Smooth muscle cell (in vitro differentiated cells): ENCODE measurements around the gene EDIL3. TPM values are rescaled to one million over a fixed set of nuclear protein-coding genes. Genes with fewer than 3 reads are reported as not detected.

Source experiments
- DNase-seq: peaks from one replicate; lab custom pipeline; 2025; ENCODE audit not compliant: unreplicated experiment; lab: John Stamatoyannopoulos, UW
- H2AFZ ChIP-seq: fragments of 200-600 bp; sonication (generic); 2 replicates; pipeline ENCODE4 v1.6.0; 2016; ENCODE audit warnings: antibody characterized with exemption, low read depth, mild to moderate bottlenecking
- H3F3A ChIP-seq: fragments of 200-600 bp; sonication (generic); 2 replicates; pipeline ENCODE4 v1.6.0; 2017; ENCODE audit warnings: antibody characterized with exemption, low read depth
- H3K27ac ChIP-seq: fragments of 200-600 bp; sonication (generic); 2 replicates; pipeline ENCODE4 v1.5.1; 2016; ENCODE audit warnings: low read depth, mild to moderate bottlenecking
- H3K27me3 ChIP-seq: fragments of 200-600 bp; sonication (generic); 2 replicates; pipeline ENCODE4 v1.6.1; 2016; ENCODE audit warnings: low read depth, mild to moderate bottlenecking
- H3K36me3 ChIP-seq: fragments of 200-600 bp; sonication (generic); 2 replicates; pipeline ENCODE4 v1.5.1; 2016; ENCODE audit warnings: low read depth
- H3K4me1 ChIP-seq: fragments of 200-600 bp; sonication (generic); 2 replicates; pipeline ENCODE4 v1.5.1; 2016; ENCODE audit warnings: low read depth
- H3K4me2 ChIP-seq: fragments of 200-600 bp; sonication (generic); 2 replicates; pipeline ENCODE4 v1.6.0; 2016; ENCODE audit warnings: mild to moderate bottlenecking
- H3K4me3 ChIP-seq: fragments of 200-600 bp; sonication (generic); 2 replicates; pipeline ENCODE4 v1.5.1; 2016; ENCODE audit warnings: mild to moderate bottlenecking
- H3K79me2 ChIP-seq: fragments of 200-600 bp; sonication (generic); 2 replicates; pipeline ENCODE4 v1.6.0; 2016; ENCODE audit warnings: low read depth, mild to moderate bottlenecking
- H3K9ac ChIP-seq: fragments of 200-600 bp; sonication (generic); 2 replicates; pipeline ENCODE4 v1.6.0; 2016; ENCODE audit warnings: low read depth
- H3K9me3 ChIP-seq: fragments of 200-600 bp; sonication (generic); replicated peaks from 2 replicates; pipeline ENCODE4 v1.5.1; 2016; ENCODE audit warnings: low read depth
- H4K20me1 ChIP-seq: fragments of 200-600 bp; sonication (generic); 2 replicates; pipeline ENCODE4 v1.6.0; 2016; ENCODE audit warnings: low read depth
- WGBS: methylation state at CpG from one replicate; pipeline ENCODE4 v1.1.7; 2016; ENCODE audit warnings: low lambda C conversion rate; 5-methylcytosine and 5-hydroxymethylcytosine counted together
- polyA plus RNA-seq: library from polyadenylated mRNA; unstranded; fragments of >200 nt; fragmentation: Nextera tagmentation; extraction: Ambion mirVana; gene quantifications from 2 replicates; pipeline ENCODE4 v1.2.1, GENCODE V29; 2016
- total RNA-seq: library from RNA; depleted of rRNA; stranded (reverse); fragments of >200 nt; gene quantifications from 2 replicates; pipeline ENCODE4 v1.2.3, GENCODE V29; 2014
- TF ChIP-seq, protein P1 (sequence below): fragments of 200-600 bp; sonication (generic); IDR thresholded peaks from 2 replicates; pipeline ENCODE4 v1.5.1; 2017; ENCODE audit warnings: borderline replicate concordance, mild to moderate bottlenecking, antibody characterized with exemption; ENCODE audit not compliant: insufficient read depth, poor library complexity, severe bottlenecking

The EDIL3 gene
- total and polyA plus RNA-seq, 2 experiments from 2014 or later, result 98.4 to 119 TPM

DNA sequence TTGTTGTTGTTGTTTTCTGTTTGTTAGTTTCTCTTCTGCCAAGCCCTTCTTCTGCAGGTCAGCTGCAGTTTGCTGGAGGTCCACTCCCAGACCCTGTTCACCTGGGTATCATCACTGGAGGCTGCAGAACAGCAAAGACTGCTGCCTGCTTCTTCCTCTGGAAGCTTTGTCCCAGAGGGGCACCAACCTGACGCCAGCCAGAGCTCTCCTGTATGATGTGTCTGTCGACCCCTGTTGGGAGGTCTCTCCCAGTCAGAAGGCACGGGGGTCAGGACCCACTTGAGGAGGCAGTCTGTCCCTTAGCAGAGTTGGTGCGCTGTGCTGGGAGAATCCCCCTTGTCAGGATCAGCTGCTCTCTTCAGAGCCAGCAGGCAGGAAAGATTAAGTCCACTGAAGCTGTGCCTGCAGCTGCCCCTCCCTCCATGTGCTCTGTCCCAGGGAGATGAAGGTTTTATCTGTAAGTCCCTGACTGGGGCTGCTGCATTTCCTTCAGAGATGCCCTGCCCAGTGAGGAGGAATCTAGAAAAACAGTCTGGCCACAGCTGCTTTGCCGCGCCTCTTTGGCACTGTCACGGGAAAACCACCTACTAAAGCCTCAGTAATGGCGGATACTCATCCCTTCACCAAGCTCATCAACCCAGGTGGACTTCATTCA lies 299.2 kb downstream of the EDIL3 start:
- no peak overlapping the region for H3K4me2 ChIP-seq
- no peaks in the 10 kb centered on the region for H3F3A ChIP-seq
- no peak overlapping the region for H3K27ac ChIP-seq
- no peak for DNase-seq
- H3K27me3 ChIP-seq, result no peaks in the 10 kb centered on the region
- H3K4me3 ChIP-seq, result no peak overlapping the region
- peaks cover 4% of the 10 kb centered on the region for H3K36me3 ChIP-seq
- no peaks in the 10 kb centered on the region for H3K9me3 ChIP-seq
- no peaks in the 10 kb centered on the region for H3K79me2 ChIP-seq
- no peaks in the 10 kb centered on the region for H3K4me1 ChIP-seq
- 90% methylated on average over 8 of the region's 8 CpGs for WGBS
- TF ChIP-seq, protein P1, sequence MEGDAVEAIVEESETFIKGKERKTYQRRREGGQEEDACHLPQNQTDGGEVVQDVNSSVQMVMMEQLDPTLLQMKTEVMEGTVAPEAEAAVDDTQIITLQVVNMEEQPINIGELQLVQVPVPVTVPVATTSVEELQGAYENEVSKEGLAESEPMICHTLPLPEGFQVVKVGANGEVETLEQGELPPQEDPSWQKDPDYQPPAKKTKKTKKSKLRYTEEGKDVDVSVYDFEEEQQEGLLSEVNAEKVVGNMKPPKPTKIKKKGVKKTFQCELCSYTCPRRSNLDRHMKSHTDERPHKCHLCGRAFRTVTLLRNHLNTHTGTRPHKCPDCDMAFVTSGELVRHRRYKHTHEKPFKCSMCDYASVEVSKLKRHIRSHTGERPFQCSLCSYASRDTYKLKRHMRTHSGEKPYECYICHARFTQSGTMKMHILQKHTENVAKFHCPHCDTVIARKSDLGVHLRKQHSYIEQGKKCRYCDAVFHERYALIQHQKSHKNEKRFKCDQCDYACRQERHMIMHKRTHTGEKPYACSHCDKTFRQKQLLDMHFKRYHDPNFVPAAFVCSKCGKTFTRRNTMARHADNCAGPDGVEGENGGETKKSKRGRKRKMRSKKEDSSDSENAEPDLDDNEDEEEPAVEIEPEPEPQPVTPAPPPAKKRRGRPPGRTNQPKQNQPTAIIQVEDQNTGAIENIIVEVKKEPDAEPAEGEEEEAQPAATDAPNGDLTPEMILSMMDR, result no peak
- no peak overlapping the region for H3K9ac ChIP-seq
- no peaks in the 10 kb centered on the region for H4K20me1 ChIP-seq
- H2AFZ ChIP-seq, result no peak overlapping the region

DNA sequence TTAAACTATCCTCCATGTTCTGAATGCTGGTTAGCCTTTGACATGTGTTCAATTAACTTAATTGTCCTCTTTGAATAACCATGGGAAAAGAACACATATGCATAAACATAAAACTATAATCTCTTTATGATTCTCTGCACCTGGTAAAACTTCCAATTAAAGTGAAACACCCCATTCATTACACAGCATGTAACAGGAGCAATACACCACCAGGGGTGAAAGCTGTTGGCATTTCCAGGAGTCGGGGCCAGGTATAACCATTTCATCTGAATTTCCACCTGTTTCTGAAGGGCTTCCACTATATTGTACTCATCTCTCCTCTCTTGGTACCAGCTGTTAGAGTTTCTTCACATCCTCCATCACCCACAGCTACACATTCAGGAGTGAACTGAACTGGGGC lies 303.8 kb downstream of the EDIL3 start:
- TF ChIP-seq, protein P1, result no peak
- Histone ChIP-seq H3K36me3 (peaks cover 4% of the 10 kb centered on the region), H3K4me3 (no peak overlapping the region), H3K9ac (no peak overlapping the region), H3K27me3 (no peaks in the 10 kb centered on the region), H2AFZ (no peak overlapping the region), H3K79me2 (no peaks in the 10 kb centered on the region), H3K27ac (no peak overlapping the region), H3K9me3 (no peaks in the 10 kb centered on the region), H4K20me1 (no peaks in the 10 kb centered on the region), H3K4me2 (no peak overlapping the region), H3K4me1 (no peaks in the 10 kb centered on the region), H3F3A (no peaks in the 10 kb centered on the region)
- 87% methylated on average over 1 of the region's 1 CpG for WGBS
- no peak for DNase-seq

DNA sequence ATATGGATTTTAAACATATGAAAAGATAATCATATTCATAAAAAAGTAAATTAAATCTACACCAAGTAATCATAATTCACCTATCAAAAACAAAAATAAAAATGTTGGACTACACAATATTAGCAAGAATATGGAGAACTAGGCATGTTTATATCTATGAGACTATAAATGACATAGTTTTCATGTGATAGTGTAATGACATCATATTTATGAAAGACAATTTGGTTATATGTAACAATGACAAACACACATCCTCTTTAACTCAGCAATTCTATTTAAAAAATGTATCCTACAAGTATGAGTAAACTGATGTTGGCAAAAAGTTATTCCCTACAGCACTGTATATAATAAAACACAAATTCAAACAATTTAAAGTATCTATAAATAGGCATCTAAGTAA lies 312.3 kb downstream of the EDIL3 start:
- DNase-seq, result no peak
- H4K20me1 ChIP-seq, result no peaks in the 10 kb centered on the region
- H3K9me3 ChIP-seq, result no peaks in the 10 kb centered on the region
- no peaks in the 10 kb centered on the region for H3K4me1 ChIP-seq
- TF ChIP-seq, protein P1, result no peak
- no peak overlapping the region for H3K4me3 ChIP-seq
- H3K36me3 ChIP-seq, result no peaks in the 10 kb centered on the region
- no peaks in the 10 kb centered on the region for H3F3A ChIP-seq
- H3K4me2 ChIP-seq, result no peak overlapping the region
- H3K79me2 ChIP-seq, result no peaks in the 10 kb centered on the region
- no peak overlapping the region for H3K9ac ChIP-seq
- H3K27ac ChIP-seq, result no peak overlapping the region
- H3K27me3 ChIP-seq, result no peaks in the 10 kb centered on the region
- no peak overlapping the region for H2AFZ ChIP-seq

DNA sequence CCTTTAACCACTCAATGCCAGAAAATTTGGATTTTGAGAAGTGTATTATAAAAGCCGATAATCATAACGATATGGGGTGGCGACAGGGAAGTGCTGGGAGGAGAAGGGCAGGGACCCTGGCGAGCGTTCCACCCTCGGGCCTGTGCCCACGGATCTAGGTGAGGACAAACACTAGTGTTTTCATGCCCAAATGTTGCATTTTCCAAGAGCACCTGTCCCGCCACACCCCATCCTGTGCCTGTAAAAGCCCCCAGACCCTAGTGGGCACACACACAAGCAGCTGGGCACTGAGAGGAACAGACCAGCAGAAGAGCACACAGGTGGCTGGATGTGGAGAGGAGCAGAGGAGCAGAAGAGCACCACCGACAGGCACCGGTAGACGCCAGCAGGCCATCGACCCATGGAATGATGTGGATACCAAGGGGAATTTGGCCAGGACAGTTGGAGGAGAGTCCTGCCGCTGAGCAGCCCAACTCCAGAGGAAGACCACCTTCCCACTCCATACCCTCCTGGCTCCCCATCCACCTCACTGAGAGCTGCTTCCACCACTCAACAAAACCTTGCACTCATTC lies 315.0 kb downstream of the EDIL3 start:
- H3F3A ChIP-seq, result no peaks in the 10 kb centered on the region
- H3K9me3 ChIP-seq, result no peaks in the 10 kb centered on the region
- DNase-seq, result no peak
- no peaks in the 10 kb centered on the region for H3K4me1 ChIP-seq
- H3K9ac ChIP-seq, result no peak overlapping the region
- H3K4me3 ChIP-seq, result no peak overlapping the region
- H3K27me3 ChIP-seq, result no peaks in the 10 kb centered on the region
- no peak overlapping the region for H3K4me2 ChIP-seq
- H2AFZ ChIP-seq, result no peak overlapping the region
- H3K79me2 ChIP-seq, result no peaks in the 10 kb centered on the region
- TF ChIP-seq, protein P1, result no peak
- no peak overlapping the region for H3K27ac ChIP-seq
- no peaks in the 10 kb centered on the region for H3K36me3 ChIP-seq
- H4K20me1 ChIP-seq, result no peaks in the 10 kb centered on the region
- WGBS, result 94% methylated on average over 13 of the region's 13 CpGs
